HG02840 (cell line): Measurements from ENCODE around the gene FXYD1.

Source experiments
- ATAC-seq: cut with Tn5 transposase; IDR thresholded peaks from one replicate; pipeline ENCODE4 v1.9.1; 2021; ENCODE audit warnings: mild to moderate bottlenecking, moderate library complexity, moderate number of reproducible peaks; ENCODE audit not compliant: unreplicated experiment, low FRiP score

Gene FXYD1

GRCh38 chr19:35178701-35179100 lies 40.1 kb downstream of the FXYD1 start:
- ATAC-seq: no peak

GRCh38 chr19:35179830-35180229 lies 41.2 kb downstream of the FXYD1 start:
- ATAC-seq: no peak

- ATAC-seq: no peak
Observed at GRCh38 chr19:35181387-35181786, 42.8 kb downstream of the FXYD1 start.

GRCh38 chr19:35184267-35184666 lies 45.6 kb downstream of the FXYD1 start:
- ATAC-seq: no peak

- ATAC-seq: no peak
Observed at GRCh38 chr19:35184884-35185283, 46.3 kb downstream of the FXYD1 start.
